Activated naive CD4-positive, alpha-beta T cell treated with anti-CD3 and anti-CD28 coated beads, Interleukin-2, amount 50 U/mL, for 16 hours (primary cell): ENCODE measurements around the gene NDUFB11.
A peak's percentile ranks its signal among the peaks of the same experiment; 100 is the strongest.
"Not testable (repeated sequence)": the region's sequence is repeated elsewhere in the genome, so short reads cannot be mapped to it uniquely, and the experiment has no call there.

Experiments
- DNase-seq: peaks from one replicate; pipeline ENCODE4 v3.0.0-alpha.2; 2020

The NDUFB11 gene

GRCh38 chrX:47145395-47146120, 1.1 kb upstream of the NDUFB11 start:
- DNase-seq = no peak

- no peak for DNase-seq
These were observed 442 bp downstream of the NDUFB11 start for GRCh38 chrX:47143894-47144625.

- no peak for DNase-seq
These were observed 6.3 kb downstream of the NDUFB11 start for GRCh38 chrX:47138171-47138570.

- DNase-seq = not testable (repeated sequence)
These were observed 8.9 kb downstream of the NDUFB11 start for GRCh38 chrX:47135650-47136049.

GRCh38 chrX:47133493-47133892, 11.0 kb downstream of the NDUFB11 start:
- no peak for DNase-seq

GRCh38 chrX:47129899-47130358, 14.6 kb downstream of the NDUFB11 start:
- no peak for DNase-seq

- peak; percentile 86 for DNase-seq
These were observed 15.2 kb downstream of the NDUFB11 start for GRCh38 chrX:47129157-47129898.

- not testable (repeated sequence) for DNase-seq
These were observed 20.0 kb downstream of the NDUFB11 start for GRCh38 chrX:47124466-47124865.

- not testable (repeated sequence) for DNase-seq
These were observed 27.9 kb downstream of the NDUFB11 start for GRCh38 chrX:47116551-47117110.

- no peak for DNase-seq
These were observed 32.1 kb downstream of the NDUFB11 start for GRCh38 chrX:47112316-47112954.

- DNase-seq = not testable (repeated sequence)
These were observed 33.4 kb downstream of the NDUFB11 start for GRCh38 chrX:47110936-47111615.

GRCh38 chrX:47101206-47101605, 43.3 kb downstream of the NDUFB11 start:
- DNase-seq = no peak

GRCh38 chrX:47098338-47099094, 46.0 kb downstream of the NDUFB11 start:
- DNase-seq = no peak

- DNase-seq = no peak
These were observed 47.5 kb downstream of the NDUFB11 start for GRCh38 chrX:47097018-47097417.

- no peak for DNase-seq
These were observed 50.6 kb downstream of the NDUFB11 start for GRCh38 chrX:47093860-47094259.

- no peak for DNase-seq
These were observed 51.3 kb downstream of the NDUFB11 start for GRCh38 chrX:47093248-47093647.
